Heart left ventricle (tissue), 16 donors: ENCODE data around the gene CCL5. TPM values are rescaled to one million over a fixed set of nuclear protein-coding genes. Genes with fewer than 3 reads are reported as not detected.

ENCODE experiments used
- ATAC-seq, 4 donors: fragments of 200-7000 bp; cut with Tn5 transposase; one replicate each; pipeline ENCODE4 v1.9.1; 2020 to 2022; ENCODE audit warnings: moderate library complexity in 4 of 4, mild to moderate bottlenecking in 3 of 4, moderate number of reproducible peaks in 1 of 4
- DNase-seq, 5 donors: peaks; one replicate each; pipeline ENCODE4 v3.0.0-alpha.2; 2020
- H3K27ac ChIP-seq, 12 donors: fragments of 200-600 bp; sonication (generic) in 4 of 12; one replicate each; pipeline versions ENCODE4 v1.5.0 to v1.8.0; 2016 to 2022; ENCODE audit warnings: mild to moderate bottlenecking in 2 of 12
- H3K27me3 ChIP-seq, 9 donors: fragments of 200-600 bp; sonication (generic) in 2 of 9; one replicate each; pipeline versions ENCODE4 v1.5.1 to v1.8.0; 2016 to 2022; ENCODE audit warnings: mild to moderate bottlenecking in 3 of 9
- H3K36me3 ChIP-seq, 9 donors: fragments of 200-600 bp; sonication (generic) in 2 of 9; one replicate each; pipeline versions ENCODE4 v1.5.0 to v1.8.0; 2018 to 2022; ENCODE audit warnings: mild to moderate bottlenecking in 2 of 9
- H3K4me1 ChIP-seq, 12 donors: fragments of 200-600 bp; sonication (generic) in 4 of 12; one replicate each; pipeline versions ENCODE4 v1.5.0 to v1.8.0; 2016 to 2022; ENCODE audit warnings: mild to moderate bottlenecking in 3 of 12
- H3K4me3 ChIP-seq, 12 donors: fragments of 200-600 bp; sonication (generic) in 4 of 12; one replicate each; pipeline versions ENCODE4 v1.5.0 to v1.8.0; 2017 to 2022; ENCODE audit warnings: mild to moderate bottlenecking in 9 of 12, moderate library complexity in 4 of 12
- H3K9me3 ChIP-seq, 12 donors: fragments of 200-600 bp; sonication (generic) in 4 of 12; one replicate each; pipeline versions ENCODE4 v1.5.0 to v1.8.0; 2016 to 2022; ENCODE audit warnings: mild to moderate bottlenecking in 1 of 12
- POLR2A ChIP-seq, 2 donors: fragments of 450-650 bp; IDR thresholded peaks; one replicate each; pipeline ENCODE4 v1.6.1; 2017; ENCODE audit warnings: antibody characterized with exemption in 2 of 2, mild to moderate bottlenecking in 2 of 2, moderate library complexity in 2 of 2
- WGBS, 4 donors: extraction: QIAGEN DNeasy Blood & Tissue Kit in 2 of 4; methylation state at CpG; one replicate each; pipeline versions ENCODE4 v1.1.5 to v1.1.7; 2013 to 2018; 5-methylcytosine and 5-hydroxymethylcytosine counted together
- intact Hi-C, 10 donors: fragments of 100-400 bp; cut with DNase I; formaldehyde crosslinking; loops; one replicate each; pipeline versions ENCODE4 v1.11.1 to v1.14.2; 2022
- polyA plus RNA-seq, 2 donors: library from polyadenylated mRNA; stranded (reverse); fragments of 200-250 nt; gene quantifications; one replicate each; pipeline ENCODE4 v1.2.3, GENCODE V29; 2013
- total RNA-seq, 9 donors: library from RNA; depleted of rRNA in 2 of 9; stranded (reverse); fragments of >200 nt in 2 of 9; fragmentation: NEBNext Ultra II Directional in 3 of 9; extraction: Animal tissue kit (Norgen Biotek cat#: 25700) in 3 of 9; gene quantifications; one replicate each; pipeline versions ENCODE4 v1.1.0 to v1.2.4, GENCODE V29; 2016 to 2023
- TF ChIP-seq, protein P1 (sequence below), 12 donors: fragments of 200-600 bp; sonication (generic) in 4 of 12; IDR thresholded peaks; one replicate each; pipeline versions ENCODE4 v1.5.0 to v1.8.0; 2018 to 2022; ENCODE audit warnings: antibody characterized with exemption in 12 of 12, mild to moderate bottlenecking in 5 of 12
- donor health status: ischemic (EF 13 %, LVEDD 7.1; RV severe dilation, severe dysfunction).
- donor health status: healthy with polysubstance abuse.
- donor health status: DM: no; HTN: yes; CAD: no.
- donor health status: DM: no; HTN: no; CAD: no.
- donor health status: ischemic (EF 25% LVEDD 6.9; RV normal size, moderate dysfunction).
- donor health status: ischemic (EF 25% LVEDD 5.7; RV mildly dilated, moderate dysfunction).
- donor health status: healthy.
- donor health status: DM: yes; HTN: yes; CAD: no.
- donor health status: ischemic (EF 35%, LVEDD 5.7; RV mildly dilated, moderate dysfunction).
- donor health status: nonischemic (EF 11% LVEDD 7.7; RV severe dilation, severe dysfunction).
- donor health status: DM: yes; HTN: yes; CAD: no.
- donor health status: PGD.
- donor health status: ischemic (EF 29% LVEDD 5.4; RV normal size, mild dysfunction).
- donor health status: nonischemic (EF 23%, LVEDD 6.1; RV moderate dilation, normal function).

Gene CCL5
- total and polyA plus RNA-seq, 11 donors, result 0.46 to 23.7 (median 1.4) TPM; not detected in 1

- 83 to 86% (median 85%) methylated on average over 5 of the region's 5 CpGs for WGBS, 4 donors
- TF ChIP-seq, protein P1, sequence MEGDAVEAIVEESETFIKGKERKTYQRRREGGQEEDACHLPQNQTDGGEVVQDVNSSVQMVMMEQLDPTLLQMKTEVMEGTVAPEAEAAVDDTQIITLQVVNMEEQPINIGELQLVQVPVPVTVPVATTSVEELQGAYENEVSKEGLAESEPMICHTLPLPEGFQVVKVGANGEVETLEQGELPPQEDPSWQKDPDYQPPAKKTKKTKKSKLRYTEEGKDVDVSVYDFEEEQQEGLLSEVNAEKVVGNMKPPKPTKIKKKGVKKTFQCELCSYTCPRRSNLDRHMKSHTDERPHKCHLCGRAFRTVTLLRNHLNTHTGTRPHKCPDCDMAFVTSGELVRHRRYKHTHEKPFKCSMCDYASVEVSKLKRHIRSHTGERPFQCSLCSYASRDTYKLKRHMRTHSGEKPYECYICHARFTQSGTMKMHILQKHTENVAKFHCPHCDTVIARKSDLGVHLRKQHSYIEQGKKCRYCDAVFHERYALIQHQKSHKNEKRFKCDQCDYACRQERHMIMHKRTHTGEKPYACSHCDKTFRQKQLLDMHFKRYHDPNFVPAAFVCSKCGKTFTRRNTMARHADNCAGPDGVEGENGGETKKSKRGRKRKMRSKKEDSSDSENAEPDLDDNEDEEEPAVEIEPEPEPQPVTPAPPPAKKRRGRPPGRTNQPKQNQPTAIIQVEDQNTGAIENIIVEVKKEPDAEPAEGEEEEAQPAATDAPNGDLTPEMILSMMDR (IDR thresholded peaks at IDR 0.05), result no peak
- no peak for TF ChIP-seq POLR2A (IDR thresholded peaks at IDR 0.05)
- no peak overlapping the region for H3K4me3 ChIP-seq
- H3K27me3 ChIP-seq, result no peaks in the 10 kb centered on the region
- DNase-seq (no peak), ATAC-seq (no peak)
- H3K4me1 ChIP-seq, result no peaks in the 10 kb centered on the region
- intact Hi-C loops, result loop anchor here in 1 of 10 donors (10.0 kb wide), 1 partner anchor 289 kb away; no protein-coding TSS in a partner anchor
- no peaks in the 10 kb centered on the region for H3K9me3 ChIP-seq
- H3K27ac ChIP-seq, result no peak overlapping the region
- peaks cover 0 to 22% (median 5%) of the 10 kb centered on the region in 9 donors for H3K36me3 ChIP-seq
Measured at GRCh38 chr17:35855965-35856364, 24.2 kb downstream of the CCL5 start.

GRCh38 chr17:35849469-35850348, 30.5 kb downstream of the CCL5 start:
- DNase-seq (peak in 3 of 5 donors; percentile 20 to 44 (median 38)), ATAC-seq (peak in 2 of 4 donors; percentile 43 to 67)
- Histone ChIP-seq H3K9me3 (no peaks in the 10 kb centered on the region), H3K27ac (no peak overlapping the region), H3K4me3 (no peak overlapping the region), H3K27me3 (no peaks in the 10 kb centered on the region), H3K4me1 (peaks cover 0 to 6% (median 0%) of the 10 kb centered on the region in 12 donors), H3K36me3 (peaks cover 0 to 80% (median 57%) of the 10 kb centered on the region in 9 donors)
- WGBS, 4 donors, result 71 to 77% (median 73%) methylated on average over 7 of the region's 7 CpGs
- TF ChIP-seq POLR2A (IDR thresholded peaks at IDR 0.05), result no peak
- TF ChIP-seq, protein P1 (IDR thresholded peaks at IDR 0.05), result peak; percentile 52 to 81 (median 73)
- intact Hi-C loops, result loop anchor here in 1 of 10 donors (10.0 kb wide), 1 partner anchor 295 kb away; no protein-coding TSS in a partner anchor

- intact Hi-C loops, result no loop called here
- H3K27ac ChIP-seq, result no peak overlapping the region
- ATAC-seq, result peak in 2 of 4 donors; percentile 29 to 47
- no peaks in the 10 kb centered on the region for H3K27me3 ChIP-seq
- H3K9me3 ChIP-seq, result no peaks in the 10 kb centered on the region
- H3K36me3 ChIP-seq, result peaks cover 2 to 94% (median 73%) of the 10 kb centered on the region in 9 donors
- DNase-seq, result no peak
- no peak for TF ChIP-seq POLR2A (IDR thresholded peaks at IDR 0.05)
- TF ChIP-seq, protein P1 (IDR thresholded peaks at IDR 0.05), result no peak
- WGBS, 4 donors, result 70 to 78% (median 72%) methylated on average over 4 of the region's 4 CpGs
- H3K4me1 ChIP-seq, result peaks cover 0 to 6% (median 0%) of the 10 kb centered on the region in 12 donors
- H3K4me3 ChIP-seq, result no peak overlapping the region
Measured at GRCh38 chr17:35847633-35848373, 32.4 kb downstream of the CCL5 start.

DNA sequence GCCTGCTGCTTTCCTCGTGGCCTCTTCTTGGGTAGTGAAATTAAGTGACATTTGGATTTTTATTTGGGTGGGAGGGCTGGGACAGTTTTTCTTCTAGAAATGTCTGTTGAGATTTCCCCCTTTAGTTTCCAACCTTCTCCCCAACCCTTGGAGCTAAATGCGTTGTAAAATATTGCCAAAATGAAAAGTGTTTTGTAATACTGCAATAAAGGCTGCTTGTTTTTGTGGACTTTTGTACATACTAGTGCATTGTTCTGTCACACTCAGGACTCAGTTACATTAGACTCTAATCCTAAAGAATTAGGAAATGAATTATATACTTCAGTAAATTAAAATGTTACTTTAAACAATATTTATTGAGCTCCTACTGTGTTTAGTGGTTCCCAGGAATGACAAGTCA, 33.2 kb downstream of the CCL5 start:
- no peaks in the 10 kb centered on the region for H3K27me3 ChIP-seq
- whole genome bisulfite sequencing, 4 donors, result 81 to 88% (median 84%) methylated on average over 2 of the region's 2 CpGs
- DNase-seq, result no peak
- no peak overlapping the region for H3K4me3 ChIP-seq
- intact Hi-C loops, result no loop called here
- ATAC-seq, result no peak
- no peaks in the 10 kb centered on the region for H3K9me3 ChIP-seq
- H3K4me1 ChIP-seq, result peaks cover 0 to 6% (median 0%) of the 10 kb centered on the region in 12 donors
- H3K36me3 ChIP-seq, result peaks cover 2 to 95% (median 78%) of the 10 kb centered on the region in 9 donors
- TF ChIP-seq POLR2A (IDR thresholded peaks at IDR 0.05), result no peak
- TF ChIP-seq, protein P1 (IDR thresholded peaks at IDR 0.05), result no peak
- no peak overlapping the region for H3K27ac ChIP-seq
